Kidney epithelial cell (primary cell): ENCODE measurements around the gene IFNAR2. TPM values are rescaled to one million over a fixed set of nuclear protein-coding genes. Genes with fewer than 3 reads are reported as not detected.

Experiments used
- DNase-seq: peaks from one replicate; pipeline ENCODE4 v3.0.0-alpha.2; 2010; ENCODE audit warnings: low read depth
- H3K27me3 ChIP-seq: 2 replicates; pipeline ENCODE4 v1.6.0; 2011; ENCODE audit warnings: low read length; ENCODE audit not compliant: control insufficient read depth, insufficient read depth
- H3K36me3 ChIP-seq: 2 replicates; pipeline ENCODE4 v1.5.1; 2011; ENCODE audit warnings: low read length; ENCODE audit not compliant: control insufficient read depth, insufficient read depth
- H3K4me3 ChIP-seq: 2 replicates; pipeline ENCODE4 v1.5.1; 2011; ENCODE audit warnings: low read depth, mild to moderate bottlenecking, control low read depth, low read length
- total RNA-seq: library from RNA; depleted of rRNA; stranded (reverse); fragments of >200 nt; gene quantifications from 2 replicates; pipeline ENCODE4 v1.2.3, GENCODE V29; 2015
- TF ChIP-seq, protein P1 (sequence below): IDR thresholded peaks from 2 replicates; pipeline ENCODE4 v1.5.1; 2011; ENCODE audit warnings: mild to moderate bottlenecking, moderate library complexity, low read length, control low read depth, inconsistent platforms; ENCODE audit not compliant: insufficient read depth, poor library complexity, severe bottlenecking

IFNAR2 gene
- total RNA-seq, 1 donor from 2014 or later, result 16.4 TPM

DNA sequence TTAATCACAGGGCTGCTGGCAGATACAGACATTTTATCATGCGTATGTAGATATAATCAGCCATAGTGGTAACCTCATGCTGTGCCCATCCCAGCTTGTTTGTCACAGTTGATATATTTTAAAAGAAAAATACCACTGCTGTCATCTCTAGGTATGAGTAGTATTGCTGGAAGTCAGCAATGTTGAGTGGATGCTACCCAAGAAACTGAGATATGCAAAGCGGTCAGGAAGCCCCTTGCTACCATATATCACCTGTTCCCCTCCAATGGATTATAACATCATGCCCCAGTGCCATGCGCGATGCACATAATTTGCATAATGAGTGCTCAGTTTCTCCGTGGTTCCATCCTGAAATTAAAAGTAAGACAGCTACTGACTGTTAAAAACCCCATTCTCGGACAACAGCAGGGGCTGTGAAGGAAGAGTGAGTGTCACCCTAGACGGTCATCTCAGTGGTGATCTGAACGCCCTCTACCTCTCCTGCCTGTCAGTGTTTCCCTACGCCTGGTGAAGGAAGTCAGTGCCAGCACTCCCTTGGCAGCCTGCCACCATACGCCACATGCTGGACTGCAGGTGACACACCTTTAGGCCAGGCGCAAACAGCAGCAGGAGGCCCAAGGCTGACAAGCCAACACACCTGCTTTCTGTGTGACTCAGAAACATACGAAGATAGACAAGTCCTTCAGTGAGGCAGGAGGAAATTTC lies 39.2 kb downstream of the IFNAR2 start:
- no peaks in the 10 kb centered on the region for H3K27me3 ChIP-seq
- TF ChIP-seq, protein P1, sequence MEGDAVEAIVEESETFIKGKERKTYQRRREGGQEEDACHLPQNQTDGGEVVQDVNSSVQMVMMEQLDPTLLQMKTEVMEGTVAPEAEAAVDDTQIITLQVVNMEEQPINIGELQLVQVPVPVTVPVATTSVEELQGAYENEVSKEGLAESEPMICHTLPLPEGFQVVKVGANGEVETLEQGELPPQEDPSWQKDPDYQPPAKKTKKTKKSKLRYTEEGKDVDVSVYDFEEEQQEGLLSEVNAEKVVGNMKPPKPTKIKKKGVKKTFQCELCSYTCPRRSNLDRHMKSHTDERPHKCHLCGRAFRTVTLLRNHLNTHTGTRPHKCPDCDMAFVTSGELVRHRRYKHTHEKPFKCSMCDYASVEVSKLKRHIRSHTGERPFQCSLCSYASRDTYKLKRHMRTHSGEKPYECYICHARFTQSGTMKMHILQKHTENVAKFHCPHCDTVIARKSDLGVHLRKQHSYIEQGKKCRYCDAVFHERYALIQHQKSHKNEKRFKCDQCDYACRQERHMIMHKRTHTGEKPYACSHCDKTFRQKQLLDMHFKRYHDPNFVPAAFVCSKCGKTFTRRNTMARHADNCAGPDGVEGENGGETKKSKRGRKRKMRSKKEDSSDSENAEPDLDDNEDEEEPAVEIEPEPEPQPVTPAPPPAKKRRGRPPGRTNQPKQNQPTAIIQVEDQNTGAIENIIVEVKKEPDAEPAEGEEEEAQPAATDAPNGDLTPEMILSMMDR, result no peak
- DNase-seq, result no peak

DNA sequence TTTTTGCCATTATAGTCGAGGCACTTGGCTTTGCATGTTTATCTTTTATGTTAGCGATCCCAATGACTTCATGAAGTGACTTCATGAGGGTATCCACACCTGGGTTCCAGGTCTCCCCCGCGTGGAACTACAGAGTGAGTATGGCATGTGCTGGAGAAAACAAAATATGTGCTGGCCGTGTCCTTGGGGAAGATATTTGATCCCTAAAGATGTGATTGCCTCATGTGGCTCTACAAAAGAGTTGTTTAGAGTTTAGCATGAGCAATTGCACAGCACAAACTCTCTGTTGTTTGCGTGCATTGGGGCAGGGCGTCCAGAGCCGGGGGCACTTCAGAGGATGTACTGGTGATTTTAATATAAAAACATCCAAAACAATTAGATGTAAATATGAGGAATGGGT lies 41.2 kb downstream of the IFNAR2 start:
- Histone ChIP-seq H3K27me3 (no peaks in the 10 kb centered on the region), H3K36me3 (no peaks in the 10 kb centered on the region), H3K4me3 (no peak overlapping the region)
- TF ChIP-seq, protein P1, result no peak
- no peak for DNase-seq

More for the DNA sequence above, 39.2 kb downstream of the IFNAR2 start:
- H3K4me3 ChIP-seq, result no peak overlapping the region
- no peaks in the 10 kb centered on the region for H3K36me3 ChIP-seq

DNA sequence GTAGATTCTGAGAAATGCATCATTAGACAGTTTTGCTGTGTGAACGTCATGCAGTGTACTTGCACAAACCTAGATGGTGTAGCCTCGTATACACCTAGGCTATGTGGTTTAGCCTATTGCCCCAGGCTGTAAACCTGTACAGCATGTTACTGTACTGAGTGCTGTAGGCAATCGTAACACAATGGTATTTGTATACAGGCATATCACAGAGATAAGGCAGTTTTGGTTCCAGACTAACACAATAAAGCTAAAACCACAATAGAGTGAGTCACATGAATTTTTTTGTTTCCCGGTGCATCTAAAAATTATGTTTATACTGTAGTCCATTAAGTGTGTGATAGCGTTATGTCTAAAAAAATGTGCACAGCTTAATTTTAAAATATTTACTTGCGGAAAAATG lies 43.3 kb downstream of the IFNAR2 start:
- no peaks in the 10 kb centered on the region for H3K36me3 ChIP-seq
- DNase-seq, result no peak
- H3K27me3 ChIP-seq, result no peaks in the 10 kb centered on the region
- no peak overlapping the region for H3K4me3 ChIP-seq
- TF ChIP-seq, protein P1, result no peak

DNA sequence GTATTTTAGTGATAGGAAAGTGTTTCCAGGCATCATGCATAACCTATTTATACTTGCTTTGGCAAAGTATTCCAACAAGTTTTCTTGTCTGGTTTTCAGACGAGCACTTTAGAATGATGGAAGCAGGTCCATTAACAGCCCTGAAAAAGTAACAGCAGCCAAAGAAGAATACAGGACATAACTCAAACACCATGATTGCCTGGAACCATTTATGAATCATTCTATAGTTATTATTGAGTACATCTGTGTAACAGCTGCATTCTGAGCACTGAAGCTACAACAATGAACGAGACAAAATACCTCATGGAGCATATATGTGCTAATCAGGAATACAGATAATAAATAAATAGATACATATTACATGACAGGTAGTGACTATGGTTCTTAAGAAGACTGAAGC lies 49.0 kb downstream of the IFNAR2 start:
- Histone ChIP-seq H3K36me3 (peaks cover 1% of the 10 kb centered on the region), H3K4me3 (no peak overlapping the region), H3K27me3 (no peaks in the 10 kb centered on the region)
- TF ChIP-seq, protein P1, result no peak
- DNase-seq, result no peak

DNA sequence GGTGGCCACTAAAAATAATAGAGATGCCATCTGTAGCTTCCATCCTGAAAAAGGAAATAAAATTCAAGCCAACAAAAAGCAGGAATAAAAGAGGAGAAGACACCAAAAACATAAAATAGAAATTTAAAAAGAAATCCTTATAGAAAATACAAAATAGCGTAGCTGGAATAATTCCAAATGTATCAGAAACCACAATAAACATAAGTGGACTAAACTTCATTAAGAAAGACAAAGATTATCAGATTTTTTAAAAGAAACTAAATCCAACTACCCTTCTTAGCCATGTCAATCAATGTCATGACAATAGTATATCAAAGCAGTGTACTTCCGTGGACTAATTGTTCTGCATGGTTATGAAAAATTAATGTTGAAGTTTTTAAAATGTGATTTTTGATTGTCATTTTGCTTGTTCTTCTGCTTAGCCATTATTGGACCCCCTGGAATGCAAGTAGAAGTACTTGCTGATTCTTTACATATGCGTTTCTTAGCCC lies 49.6 kb downstream of the IFNAR2 start:
- DNase-seq, result no peak
- Histone ChIP-seq H3K36me3 (peaks cover 1% of the 10 kb centered on the region), H3K4me3 (no peak overlapping the region), H3K27me3 (no peaks in the 10 kb centered on the region)
- TF ChIP-seq, protein P1, result no peak

Other genes with a start within 250 kb of the IFNAR2 start
- gene OLIG2, start 204.0 kb upstream of the IFNAR2 start, total RNA-seq, result not detected in 2 replicates
- not detected in 2 replicates for gene OLIG1, start 159.8 kb upstream of the IFNAR2 start, total RNA-seq
- gene IL10RB, start 36.4 kb downstream of the IFNAR2 start, total RNA-seq, result 13.6 and 13.9 TPM in 2 replicates
- 18.7 and 20.9 TPM in 2 replicates for gene IFNAR1, start 95.0 kb downstream of the IFNAR2 start, total RNA-seq
- 64.1 and 66.5 TPM in 2 replicates for gene IFNGR2, start 173.5 kb downstream of the IFNAR2 start, total RNA-seq